ENCODE measurements around the gene NRXN3. TPM values are rescaled to one million over a fixed set of nuclear protein-coding genes. Genes with fewer than 3 reads are reported as not detected.

NRXN3 gene
- polyA plus RNA-seq, 1 of the 3 experiments (the other 2 are of a cell fraction), result 1.6 TPM

- DNase-seq, result no peak
These were observed 442.5 kb downstream of the NRXN3 start for GRCh38 chr14:78612666-78613065.

More at GRCh38 chr14:78612666-78613065, 442.5 kb downstream of the NRXN3 start:
- no peaks in the 10 kb centered on the region for H4K20me1 ChIP-seq (ENCODE audit: insufficient read depth)
- H3K27me3 ChIP-seq (ENCODE audit: insufficient read depth), result no peaks in the 10 kb centered on the region
- ChIA-PET POLR2A (no interaction called here), CTCF (no interaction called here)
- no peak overlapping the region for H3K4me3 ChIP-seq (ENCODE audit: low read depth in 2 of 2, low read length in 1 of 2)
- H3K4me1 ChIP-seq (ENCODE audit: control insufficient read depth in 1 of 2, insufficient read depth in 2 of 2, low read depth in 1 of 2, low read length in 1 of 2), result no peaks in the 10 kb centered on the region
- H3K27ac ChIP-seq (ENCODE audit: low read depth in 2 of 2, low read length in 1 of 2), result no peak overlapping the region
- 13% methylated on average over 1 of the region's 1 CpG for WGBS (ENCODE audit: low lambda C conversion rate)
- H3K9me3 ChIP-seq, result no peaks in the 10 kb centered on the region
- no peaks in the 10 kb centered on the region for H3K9me2 ChIP-seq
- TF ChIP-seq YY1 (IDR thresholded peaks at IDR 0.05; ENCODE audit: low read depth), result no peak
- no peak for TF ChIP-seq TCF12 (IDR thresholded peaks at IDR 0.05)
- TF ChIP-seq TAF1 (IDR thresholded peaks at IDR 0.05; ENCODE audit: borderline replicate concordance, low read depth, low read length), result no peak
- no peak for TF ChIP-seq RCOR1 (IDR thresholded peaks at IDR 0.05; ENCODE audit: low read length)
- TF ChIP-seq CTCF (IDR thresholded peaks at IDR 0.05), result no peak
- TF ChIP-seq EP300 (IDR thresholded peaks at IDR 0.05; ENCODE audit: borderline replicate concordance in 1 of 2, low read depth in 1 of 2, low read length in 1 of 2), result no peak
- TF ChIP-seq PBX3 (IDR thresholded peaks at IDR 0.05), result no peak
- TF ChIP-seq FOXM1 (IDR thresholded peaks at IDR 0.05; ENCODE audit: low read depth), result no peak
- no peak for TF ChIP-seq NFIC (IDR thresholded peaks at IDR 0.05; ENCODE audit: borderline replicate concordance)
- no peak for TF ChIP-seq EZH2phosphoT487 (IDR thresholded peaks at IDR 0.05; ENCODE audit: borderline replicate concordance, low read depth)
- TF ChIP-seq POLR2AphosphoS5 (IDR thresholded peaks at IDR 0.05; ENCODE audit: low read depth, low read length), result no peak
- no peak for TF ChIP-seq MAX (IDR thresholded peaks at IDR 0.05; ENCODE audit: low read depth)
- no peak for TF ChIP-seq RXRA (IDR thresholded peaks at IDR 0.05; ENCODE audit: borderline replicate concordance, low read depth)
- TF ChIP-seq SMC3 (IDR thresholded peaks at IDR 0.05; ENCODE audit: low read depth, low read length), result no peak
- no peak for TF ChIP-seq RAD21 (IDR thresholded peaks at IDR 0.05; ENCODE audit: low read length)
- no peak for TF ChIP-seq USF2 (IDR thresholded peaks at IDR 0.05; ENCODE audit: borderline replicate concordance, low read depth, low read length)
- H3K79me2 ChIP-seq (ENCODE audit: insufficient read depth), result no peaks in the 10 kb centered on the region
- H3K4me2 ChIP-seq, result no peak overlapping the region
- no peaks in the 10 kb centered on the region for H3K36me3 ChIP-seq (replicated peaks in 1 of 2; ENCODE audit: control insufficient read depth in 1 of 2, insufficient read depth in 2 of 2, low read length in 1 of 2)
- no peak overlapping the region for H3K9ac ChIP-seq
- no peak overlapping the region for H2AFZ ChIP-seq (ENCODE audit: low read depth)
- no peaks in the 10 kb centered on the region for H3F3A ChIP-seq (replicated peaks; ENCODE audit: insufficient read depth)

Data from SK-N-SH (cell line).